NT2/D1 (cell line): ENCODE results near the gene FCMR.

Source experiments
- SUZ12 ChIP-seq: IDR thresholded peaks from 2 replicates; pipeline ENCODE4 v1.6.1; 2011; ENCODE audit not compliant: insufficient read length, insufficient read depth; ENCODE audit errors: extremely low read depth
- YY1 ChIP-seq: IDR thresholded peaks from 2 replicates; pipeline ENCODE4 v1.6.1; 2011; ENCODE audit not compliant: insufficient read length, insufficient read depth
- ZNF274 ChIP-seq: IDR thresholded peaks from 2 replicates; pipeline ENCODE4 v1.6.1; 2011; ENCODE audit warnings: mild to moderate bottlenecking, low read depth, low read length

GRCh38 chr1:206891412-206891811 is 30.3 kb downstream of the FCMR start:
- TF ChIP-seq SUZ12 = no peak
- no peak for TF ChIP-seq YY1
- TF ChIP-seq ZNF274 = no peak
